GM19455 (cell line): ENCODE results near the gene NAGPA.

Experiments used
- ATAC-seq: cut with Tn5 transposase; IDR thresholded peaks from one replicate; pipeline ENCODE4 v1.9.1; 2021; ENCODE audit not compliant: unreplicated experiment

Gene NAGPA

DNA sequence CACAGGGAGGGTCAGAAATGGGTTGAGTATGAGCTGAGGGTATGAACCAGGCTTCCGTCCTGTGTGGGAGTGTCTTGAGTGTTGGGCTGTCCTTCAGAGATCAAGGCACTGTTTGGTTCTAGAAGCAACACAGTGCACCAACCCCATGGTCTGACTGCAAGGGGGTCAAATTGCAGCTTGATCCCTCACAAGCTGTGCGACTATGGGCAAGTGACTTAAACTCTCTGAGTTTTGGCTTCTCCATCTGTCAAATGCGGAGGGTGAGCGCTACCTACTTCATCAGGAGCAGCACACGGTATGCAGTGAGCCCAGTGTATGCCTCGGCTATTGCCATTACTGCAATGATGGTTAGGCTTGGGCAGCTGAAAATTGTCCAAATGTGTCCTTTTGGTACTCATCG is 54.6 kb downstream of the NAGPA start:
- no peak for ATAC-seq

DNA sequence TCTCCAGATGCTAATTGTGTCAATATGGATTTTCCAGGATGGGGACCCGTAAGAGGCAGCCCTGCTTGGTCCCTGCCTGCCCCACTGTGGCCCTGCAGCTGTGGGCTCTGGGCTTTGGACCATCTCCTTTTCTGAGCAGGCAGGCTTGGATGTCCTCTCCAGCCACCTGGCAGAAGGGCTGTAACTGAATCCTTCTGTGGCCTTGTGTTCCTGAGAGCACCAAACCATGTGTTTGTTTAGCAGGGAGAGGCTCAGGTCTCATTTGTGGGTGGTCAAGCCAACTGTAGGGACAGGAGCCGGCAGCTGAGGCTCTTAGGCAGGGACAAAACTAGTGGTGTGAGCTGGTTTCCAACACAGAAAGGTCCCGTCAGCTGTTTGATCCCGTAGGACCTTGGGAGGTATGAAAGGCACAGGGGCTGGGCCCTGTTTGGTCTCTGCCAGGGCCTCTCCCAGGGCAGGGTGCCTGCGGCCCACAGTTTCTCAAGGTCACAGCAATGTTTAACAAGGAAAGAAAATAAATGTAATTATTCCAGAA is 57.1 kb downstream of the NAGPA start:
- ATAC-seq = no peak

DNA sequence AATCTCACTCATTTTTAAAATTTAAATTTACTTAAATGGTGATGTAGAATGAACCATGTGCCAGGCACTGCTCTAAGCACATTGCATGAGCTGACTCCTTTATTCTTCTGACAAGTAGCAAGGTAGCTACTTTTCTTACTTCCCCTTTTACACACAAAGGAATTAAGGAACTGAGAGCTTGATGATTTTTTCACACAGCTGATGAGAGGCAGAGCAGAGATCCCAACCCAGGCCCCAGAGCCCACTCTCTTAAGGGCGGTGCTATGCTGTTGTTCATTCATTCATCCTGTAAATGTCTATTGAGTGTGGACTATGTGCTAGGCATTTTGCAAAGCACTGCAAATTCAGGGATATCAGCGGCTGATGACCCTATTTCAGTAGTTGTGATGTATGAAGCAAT is 57.7 kb downstream of the NAGPA start:
- peak; percentile 71 for ATAC-seq
